ENCODE measurements around the gene SEC14L6.

SEC14L6 gene

DNA sequence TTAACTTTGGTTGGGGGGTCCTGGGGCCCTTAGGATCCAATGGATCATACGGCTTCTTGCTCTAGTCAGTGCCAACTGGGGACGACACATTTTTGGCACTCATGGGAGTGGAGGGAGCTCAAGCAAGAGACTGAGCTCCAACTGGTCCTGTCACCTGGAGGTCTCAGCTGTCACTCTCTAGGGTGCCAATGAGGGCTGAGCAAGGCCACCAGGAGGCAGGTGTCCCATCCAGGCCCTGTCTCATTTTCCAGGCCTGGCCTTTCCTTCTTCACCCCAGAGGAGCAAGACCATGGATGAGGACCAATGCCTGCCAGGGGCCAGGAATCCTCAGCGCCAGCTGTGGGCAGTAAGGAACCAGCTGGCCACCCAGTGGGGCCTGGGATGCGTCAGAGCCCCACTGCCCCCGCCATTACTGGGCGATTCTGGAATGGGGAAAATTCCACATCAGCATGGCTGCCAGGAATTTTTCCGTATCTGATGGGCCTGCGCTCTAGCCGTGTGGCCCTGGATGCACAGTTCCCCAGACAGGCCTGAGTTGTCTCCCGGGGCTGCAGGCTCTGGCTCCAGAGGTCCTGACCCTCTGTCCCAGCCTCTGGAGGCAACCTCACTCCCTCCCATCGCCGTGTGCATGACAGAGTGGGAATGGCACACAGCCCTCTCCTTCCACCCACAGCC, 28.6 kb upstream of the SEC14L6 start:
- 69% methylated on average over 12 of the region's 12 CpGs for WGBS
- peak; percentile 17 for DNase-seq
- H2BK120ac ChIP-seq (ENCODE audit: low read depth, low read length), result no peak overlapping the region

DNA sequence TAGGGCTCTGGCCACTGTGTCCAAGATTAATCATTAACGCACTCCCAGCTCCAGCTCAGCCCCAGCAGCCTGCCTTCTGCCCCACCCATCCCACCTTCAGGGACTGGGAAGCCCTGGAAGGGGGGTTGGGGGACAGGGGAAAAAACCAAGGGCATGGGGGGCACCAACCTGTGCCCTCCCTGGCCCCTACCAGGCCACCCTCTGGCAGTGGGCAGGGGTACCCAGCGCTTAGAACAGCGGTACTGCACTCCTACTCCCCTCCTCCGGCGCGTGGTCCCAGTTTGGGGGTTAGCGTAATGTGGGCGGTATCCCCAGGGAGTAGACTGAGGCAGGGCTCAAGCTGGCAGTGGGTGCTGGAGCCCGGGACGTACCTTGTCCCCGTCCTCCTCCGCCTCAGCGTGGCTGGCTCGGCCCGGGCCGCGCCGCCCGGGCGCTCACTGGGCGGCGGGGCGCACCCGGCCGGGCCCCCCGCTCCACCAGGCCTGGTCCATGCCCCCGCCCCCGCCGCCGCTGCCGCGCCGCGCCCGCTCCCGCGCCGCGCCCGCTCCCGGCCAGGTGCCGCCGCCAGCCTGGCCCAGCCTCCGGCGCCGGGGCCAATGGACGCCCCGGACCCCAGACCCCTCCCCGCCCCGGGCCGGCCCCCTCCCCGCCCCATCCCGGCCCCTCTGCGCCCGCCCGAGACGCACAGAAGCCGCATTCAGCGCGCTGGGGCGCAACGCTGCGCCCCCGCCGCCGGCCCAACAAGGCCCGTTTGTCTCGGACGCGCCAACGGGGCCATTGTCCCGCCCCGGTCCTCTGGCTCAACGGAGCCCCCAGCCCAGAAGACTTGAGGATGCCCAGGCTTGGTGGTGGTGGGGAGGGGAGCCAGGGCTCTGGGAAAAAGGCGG, 27.8 kb upstream of the SEC14L6 start, which contains the start of gene GAL3ST1:
Gene GAL3ST1 (minus strand): TSS at position 571 of the 887 bp plus-strand sequence. CDS start 17,273 bp downstream, outside the sequence.
- Histone ChIP-seq H3K14ac (ENCODE audit: low read length in 2 of 2) (no peak within 1 kb of the TSS), H3K18ac (ENCODE audit: low read depth in 1 of 2, low read length in 2 of 2) (no peak within 1 kb of the TSS), H2BK120ac (ENCODE audit: low read depth, low read length) (no peak within 1 kb of the TSS), H3K4me2 (ENCODE audit: low read length, poor library complexity, severe bottlenecking) (peak within 1 kb of the TSS; percentile 94), H3K4ac (ENCODE audit: low read depth in 1 of 2, low read length in 2 of 2) (no peak within 1 kb of the TSS), H2AK5ac (ENCODE audit: low read length, severe bottlenecking) (peak within 1 kb of the TSS; percentile 86), H4K91ac (ENCODE audit: low read length) (no peak within 1 kb of the TSS), H3K9ac (ENCODE audit: low read length) (no peak within 1 kb of the TSS), H3K27me3 (ENCODE audit: control insufficient read depth in 1 of 2, insufficient read depth in 1 of 2, low read length in 2 of 2) (peaks cover 0 to 47% of the 10 kb centered on the region in 2 experiments), H3K4me3 (ENCODE audit: insufficient read depth in 1 of 2, low read depth in 1 of 2, low read length in 2 of 2) (peak within 1 kb of the TSS in 1 of 2 experiments; percentile 68), H2AFZ (ENCODE audit: low read depth, low read length) (peak within 1 kb of the TSS; percentile 16), H3K4me1 (ENCODE audit: control insufficient read depth, insufficient read depth, low read depth, low read length) (peaks cover 41% of the 10 kb centered on the region), H3K23ac (ENCODE audit: low read length in 2 of 2) (no peak within 1 kb of the TSS), H4K8ac (ENCODE audit: low read length) (no peak within 1 kb of the TSS), H3K36me3 (ENCODE audit: control insufficient read depth in 1 of 2, insufficient read depth in 2 of 2, low read depth in 1 of 2, low read length in 2 of 2) (peaks cover 44 to 46% of the 10 kb centered on the region in 2 experiments), H2BK15ac (ENCODE audit: low read depth, poor library complexity, severe bottlenecking) (no peak within 1 kb of the TSS), H3K27ac (ENCODE audit: low read length, poor library complexity, severe bottlenecking) (peak within 1 kb of the TSS; percentile 82), H2BK12ac (ENCODE audit: low read length in 2 of 2) (no peak within 1 kb of the TSS), H3K9me3 (ENCODE audit: control insufficient read depth, low read length) (no peaks in the 10 kb centered on the region), H2BK5ac (ENCODE audit: low read depth, low read length, poor library complexity, severe bottlenecking) (peak within 1 kb of the TSS; percentile 66), H3K79me1 (replicated peaks; ENCODE audit: low read length, poor library complexity, severe bottlenecking) (peaks cover 19% of the 10 kb centered on the region)
- 4% methylated on average over 42 of the region's 75 CpGs for WGBS
- DNase-seq, result no peak

More for the DNA sequence above, 28.6 kb upstream of the SEC14L6 start:
- peaks cover 13% of the 10 kb centered on the region for H3K79me1 ChIP-seq (replicated peaks; ENCODE audit: low read length, poor library complexity, severe bottlenecking)
- H2BK12ac ChIP-seq (ENCODE audit: low read length in 2 of 2), result no peak overlapping the region
- no peak overlapping the region for H3K9ac ChIP-seq (ENCODE audit: low read length)
- no peak overlapping the region for H4K8ac ChIP-seq (ENCODE audit: low read length)
- H3K4me3 ChIP-seq (ENCODE audit: insufficient read depth in 1 of 2, low read depth in 1 of 2, low read length in 2 of 2), result no peak overlapping the region
- no peak overlapping the region for H3K23ac ChIP-seq (ENCODE audit: low read length in 2 of 2)
- peak overlapping the region; percentile 14 for H2AK5ac ChIP-seq (ENCODE audit: low read length, severe bottlenecking)
- no peak overlapping the region for H3K14ac ChIP-seq (ENCODE audit: low read length in 2 of 2)
- no peaks in the 10 kb centered on the region for H3K9me3 ChIP-seq (ENCODE audit: control insufficient read depth, low read length)
- H3K4me2 ChIP-seq (ENCODE audit: low read length, poor library complexity, severe bottlenecking), result peak overlapping the region; percentile 80
- H2AFZ ChIP-seq (ENCODE audit: low read depth, low read length), result no peak overlapping the region
- peak overlapping the region; percentile 65 for H3K27ac ChIP-seq (ENCODE audit: low read length, poor library complexity, severe bottlenecking)
- H2BK15ac ChIP-seq (ENCODE audit: low read depth, poor library complexity, severe bottlenecking), result no peak overlapping the region
- H3K27me3 ChIP-seq (ENCODE audit: control insufficient read depth in 1 of 2, insufficient read depth in 1 of 2, low read length in 2 of 2), result peaks cover 0 to 39% of the 10 kb centered on the region in 2 experiments
- H4K91ac ChIP-seq (ENCODE audit: low read length), result no peak overlapping the region
- peak overlapping the region; percentile 25 for H2BK5ac ChIP-seq (ENCODE audit: low read depth, low read length, poor library complexity, severe bottlenecking)
- no peak overlapping the region for H3K18ac ChIP-seq (ENCODE audit: low read depth in 1 of 2, low read length in 2 of 2)
- peaks cover 41% of the 10 kb centered on the region for H3K4me1 ChIP-seq (ENCODE audit: control insufficient read depth, insufficient read depth, low read depth, low read length)
- peaks cover 50 to 52% of the 10 kb centered on the region in 2 experiments for H3K36me3 ChIP-seq (ENCODE audit: control insufficient read depth in 1 of 2, insufficient read depth in 2 of 2, low read depth in 1 of 2, low read length in 2 of 2)
- no peak overlapping the region for H3K4ac ChIP-seq (ENCODE audit: low read depth in 1 of 2, low read length in 2 of 2)

GRCh38 chr22:30573594-30574094, 27.1 kb upstream of the SEC14L6 start:
- WGBS, result 77% methylated on average over 6 of the region's 7 CpGs
- H3K4me2 ChIP-seq (ENCODE audit: low read length, poor library complexity, severe bottlenecking), result peak overlapping the region; percentile 94
- peaks cover 37 to 39% of the 10 kb centered on the region in 2 experiments for H3K36me3 ChIP-seq (ENCODE audit: control insufficient read depth in 1 of 2, insufficient read depth in 2 of 2, low read depth in 1 of 2, low read length in 2 of 2)
- peak overlapping the region; percentile 82 for H3K27ac ChIP-seq (ENCODE audit: low read length, poor library complexity, severe bottlenecking)
- H3K23ac ChIP-seq (ENCODE audit: low read length in 2 of 2), result no peak overlapping the region
- H2BK120ac ChIP-seq (ENCODE audit: low read depth, low read length), result no peak overlapping the region
- H3K79me1 ChIP-seq (replicated peaks; ENCODE audit: low read length, poor library complexity, severe bottlenecking), result peaks cover 22% of the 10 kb centered on the region
- H3K18ac ChIP-seq (ENCODE audit: low read depth in 1 of 2, low read length in 2 of 2), result no peak overlapping the region
- no peak overlapping the region for H2AFZ ChIP-seq (ENCODE audit: low read depth, low read length)
- H3K4me1 ChIP-seq (ENCODE audit: control insufficient read depth, insufficient read depth, low read depth, low read length), result peaks cover 41% of the 10 kb centered on the region
- H3K4me3 ChIP-seq (ENCODE audit: insufficient read depth in 1 of 2, low read depth in 1 of 2, low read length in 2 of 2), result no peak overlapping the region
- no peak overlapping the region for H4K8ac ChIP-seq (ENCODE audit: low read length)
- DNase-seq, result no peak
- peak overlapping the region; percentile 66 for H2BK5ac ChIP-seq (ENCODE audit: low read depth, low read length, poor library complexity, severe bottlenecking)
- H4K91ac ChIP-seq (ENCODE audit: low read length), result no peak overlapping the region
- H2AK5ac ChIP-seq (ENCODE audit: low read length, severe bottlenecking), result peak overlapping the region; percentile 18
- H3K9ac ChIP-seq (ENCODE audit: low read length), result no peak overlapping the region
- H3K4ac ChIP-seq (ENCODE audit: low read depth in 1 of 2, low read length in 2 of 2), result no peak overlapping the region
- peaks cover 0 to 51% of the 10 kb centered on the region in 2 experiments for H3K27me3 ChIP-seq (ENCODE audit: control insufficient read depth in 1 of 2, insufficient read depth in 1 of 2, low read length in 2 of 2)
- H2BK12ac ChIP-seq (ENCODE audit: low read length in 2 of 2), result no peak overlapping the region
- no peak overlapping the region for H3K14ac ChIP-seq (ENCODE audit: low read length in 2 of 2)
- no peak overlapping the region for H2BK15ac ChIP-seq (ENCODE audit: low read depth, poor library complexity, severe bottlenecking)
- no peaks in the 10 kb centered on the region for H3K9me3 ChIP-seq (ENCODE audit: control insufficient read depth, low read length)
